Activated CD8-positive, alpha-beta memory T cell treated with anti-CD3 and anti-CD28 coated beads for 24 hours (primary cell): ENCODE results near the gene DCPS.
"Not testable (repeated sequence)": the region's sequence is repeated elsewhere in the genome, so short reads cannot be mapped to it uniquely, and the experiment has no call there.

Source experiments
- DNase-seq: peaks from one replicate; pipeline ENCODE4 v3.0.0-alpha.2; 2020

DCPS gene

GRCh38 chr11:126385991-126386728, 82.3 kb downstream of the DCPS start:
- DNase-seq, result no peak

- DNase-seq, result not testable (repeated sequence)
Measured at GRCh38 chr11:126386729-126387071, 82.8 kb downstream of the DCPS start.

- DNase-seq, result no peak
Measured at GRCh38 chr11:126387857-126388256, 84.0 kb downstream of the DCPS start.

- DNase-seq, result no peak
Measured at GRCh38 chr11:126390272-126390867, 86.5 kb downstream of the DCPS start.

DNA sequence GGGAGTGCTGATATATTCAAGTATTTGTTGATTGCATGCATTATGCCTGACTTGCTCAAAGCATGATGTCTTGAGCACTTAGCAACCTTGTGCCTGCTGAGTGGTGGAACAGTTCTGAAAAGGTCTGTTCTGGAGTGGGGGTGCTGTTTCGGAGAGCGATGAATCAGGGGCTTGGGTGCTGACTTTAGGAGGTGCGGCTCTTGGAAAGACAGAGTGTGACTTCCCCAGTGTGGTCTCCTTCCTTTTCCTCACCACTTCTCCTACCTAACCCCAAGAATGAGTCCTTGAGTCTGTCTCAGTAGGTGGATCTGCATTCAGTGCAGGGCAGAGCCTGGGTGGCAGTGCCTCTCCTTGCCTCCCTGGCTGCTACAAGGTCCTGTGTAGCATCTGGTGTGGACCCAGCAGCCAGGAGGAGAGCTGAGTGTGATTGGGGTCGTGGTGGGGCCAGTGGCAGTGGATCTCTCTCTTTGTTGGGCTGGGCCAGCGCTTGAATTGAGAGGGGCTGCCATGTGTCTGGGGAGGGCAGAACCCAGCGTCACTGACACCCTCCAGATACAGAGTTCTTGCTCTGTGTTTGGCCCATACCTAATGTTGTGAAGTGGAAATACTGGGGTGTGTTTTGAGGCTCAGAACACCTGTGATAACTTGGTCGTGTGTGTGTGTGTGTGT, 87.6 kb downstream of the DCPS start:
- DNase-seq, result no peak

DNA sequence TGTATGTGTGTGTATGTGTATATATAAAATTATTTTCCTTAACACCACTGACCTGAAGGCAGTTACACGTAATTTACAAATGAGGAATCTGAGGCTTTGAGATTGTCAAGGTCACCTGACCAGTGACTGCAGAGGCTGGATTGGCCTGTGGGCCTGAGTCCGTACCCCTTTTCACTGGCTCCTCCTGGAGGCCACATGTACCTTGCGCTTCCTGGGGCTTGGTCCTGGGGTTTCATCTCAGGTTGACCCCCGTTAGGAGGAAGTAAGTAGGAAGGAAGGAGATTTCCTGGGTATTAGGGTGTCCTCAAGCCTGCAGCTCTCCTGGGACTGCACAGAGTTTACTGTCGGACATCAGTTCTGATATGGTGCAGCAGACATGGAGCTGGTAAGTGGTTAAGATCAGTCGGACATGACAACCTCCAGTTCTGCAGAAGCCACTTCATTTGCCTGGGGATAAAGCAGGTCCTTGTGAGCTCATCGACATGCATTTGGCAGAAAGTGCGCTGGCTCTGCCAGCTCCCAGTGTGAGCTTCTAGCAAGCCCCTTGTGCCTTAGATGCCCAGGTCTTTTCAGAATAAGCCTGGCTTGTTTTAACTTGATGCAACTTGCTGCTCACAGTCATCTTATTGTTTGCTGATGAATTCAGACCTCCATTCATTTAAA, 88.2 kb downstream of the DCPS start:
- no peak for DNase-seq

- DNase-seq, result no peak
Measured at GRCh38 chr11:126392633-126393013, 88.8 kb downstream of the DCPS start.

GRCh38 chr11:126393143-126393542, 89.3 kb downstream of the DCPS start:
- DNase-seq, result no peak

DNA sequence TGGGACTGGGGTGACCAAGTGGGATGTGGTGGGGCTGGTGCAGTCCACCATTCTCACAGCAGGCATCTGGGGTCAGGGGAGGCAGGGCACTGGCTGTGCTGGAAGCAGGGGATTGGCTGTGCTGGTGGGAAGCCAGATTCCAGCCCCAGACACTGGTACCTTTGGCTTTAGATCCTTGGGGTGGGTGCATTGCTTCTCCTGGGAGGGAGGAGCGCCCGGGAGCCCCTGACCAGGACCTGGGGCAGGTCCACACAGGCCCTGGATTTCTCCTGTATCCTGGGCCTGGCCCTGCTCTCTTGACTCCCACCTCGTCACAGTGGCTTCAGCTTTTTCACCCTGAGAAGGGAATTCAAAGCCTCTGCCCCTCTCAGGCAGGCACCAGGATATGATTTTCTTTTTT, 90.2 kb downstream of the DCPS start:
- no peak for DNase-seq

- not testable (repeated sequence) for DNase-seq
Measured at GRCh38 chr11:126394634-126395072, 90.8 kb downstream of the DCPS start.
